GM19025 (cell line): Measurements from ENCODE around the gene CSDE1.

Experiments used
- ATAC-seq: cut with Tn5 transposase; IDR thresholded peaks from one replicate; pipeline ENCODE4 v1.9.1; 2021; ENCODE audit warnings: mild to moderate bottlenecking, low read depth, moderate library complexity; ENCODE audit not compliant: unreplicated experiment

Gene CSDE1

GRCh38 chr1:114668784-114669561 lies 88.8 kb downstream of the CSDE1 start:
- ATAC-seq: no peak

GRCh38 chr1:114668373-114668772 lies 89.4 kb downstream of the CSDE1 start:
- ATAC-seq: no peak

- no peak for ATAC-seq
Measured at GRCh38 chr1:114666954-114667353, 90.8 kb downstream of the CSDE1 start.
